A673 (cell line): Measurements from ENCODE around the gene SLC9A2. TPM values are rescaled to one million over a fixed set of nuclear protein-coding genes. Genes with fewer than 3 reads are reported as not detected.

Source experiments
- BruUV-seq: library from RNA; stranded (reverse); fragments of 400-500 nt; replicated peaks from 2 replicates; lab custom pipeline; 2021; lab: Mats Ljungman, UMichigan
- CTCF ChIA-PET: fragments of 300-600 bp; sonication (Branson Sonifier 250); formaldehyde crosslinking; loops from one replicate; lab custom pipeline; 2022; ENCODE audit warnings: antibody characterized with exemption; lab: Charles Lee
- POLR2A ChIA-PET: fragments of 300-600 bp; sonication (Branson Sonifier 250); formaldehyde crosslinking; loops from one replicate; lab custom pipeline; 2022; ENCODE audit warnings: antibody characterized with exemption; ENCODE audit not compliant: low non-redundant PET; lab: Charles Lee
- DNase-seq: peaks from one replicate; pipeline ENCODE4 v3.0.0-alpha.2; 2015; ENCODE audit warnings: low spot score
- H3K27ac ChIP-seq: fragments of 200-600 bp; sonication (generic); 2 replicates; pipeline ENCODE4 v1.5.1; 2016; ENCODE audit warnings: mixed run types, low read depth, mild to moderate bottlenecking, mixed read lengths, antibody characterized with exemption, low read length; ENCODE audit not compliant: poor library complexity, severe bottlenecking
- H3K27me3 ChIP-seq: fragments of 200-600 bp; sonication (generic); replicated peaks from 2 replicates; pipeline ENCODE4 v1.6.1; 2017; ENCODE audit warnings: mixed run types, low read depth, mild to moderate bottlenecking, mixed read lengths, antibody characterized with exemption, low read length; ENCODE audit not compliant: insufficient read depth, poor library complexity
- H3K36me3 ChIP-seq: fragments of 200-600 bp; sonication (generic); 2 replicates; pipeline ENCODE4 v1.6.1; 2016; ENCODE audit warnings: mixed run types, mild to moderate bottlenecking, mixed read lengths, antibody characterized with exemption, low read length; ENCODE audit not compliant: insufficient read depth, poor library complexity, severe bottlenecking
- H3K4me1 ChIP-seq: fragments of 200-600 bp; sonication (generic); 2 replicates; pipeline ENCODE4 v1.6.1; 2017; ENCODE audit warnings: mixed run types, mild to moderate bottlenecking, mixed read lengths, antibody characterized with exemption, low read length; ENCODE audit not compliant: insufficient read depth, poor library complexity, severe bottlenecking
- H3K4me3 ChIP-seq: fragments of 200-600 bp; sonication (generic); 2 replicates; pipeline ENCODE4 v1.5.1; 2016; ENCODE audit warnings: low read depth, mixed run types, mild to moderate bottlenecking, mixed read lengths, low read length; ENCODE audit not compliant: poor library complexity, severe bottlenecking
- H3K9me3 ChIP-seq: fragments of 200-600 bp; sonication (generic); 2 replicates; pipeline ENCODE4 v1.6.1; 2016; ENCODE audit warnings: mixed run types, low read depth, mild to moderate bottlenecking, mixed read lengths, antibody characterized with exemption, low read length; ENCODE audit not compliant: poor library complexity, severe bottlenecking
- EZH2 ChIP-seq: fragments of 200-600 bp; sonication (generic); IDR thresholded peaks from 2 replicates; pipeline ENCODE4 v1.6.1; 2017; ENCODE audit warnings: borderline replicate concordance, low read depth, mild to moderate bottlenecking, mixed read lengths, antibody characterized with exemption, low read length; ENCODE audit not compliant: poor library complexity, severe bottlenecking
- intact Hi-C: fragments of 100-400 bp; cut with micrococcal nuclease; formaldehyde crosslinking; loops from one replicate; pipeline ENCODE4 v1.10.0; 2022; ENCODE audit not compliant: unreplicated experiment
- total RNA-seq: library from RNA; stranded (reverse); gene quantifications from 2 replicates; pipeline ENCODE4 v1.2.3, GENCODE V29; 2021
- TF ChIP-seq, protein P1 (sequence below): fragments of 300-800, 200-600 bp; sonication (generic); conservative IDR thresholded peaks from 2 replicates; pipeline ENCODE4 v1.5.1; 2017; ENCODE audit warnings: low read depth, mild to moderate bottlenecking, antibody characterized with exemption, low read length, moderate library complexity, mixed read lengths

SLC9A2 gene
- total RNA-seq, 1 experiment from 2014 or later, result not detected

DNA sequence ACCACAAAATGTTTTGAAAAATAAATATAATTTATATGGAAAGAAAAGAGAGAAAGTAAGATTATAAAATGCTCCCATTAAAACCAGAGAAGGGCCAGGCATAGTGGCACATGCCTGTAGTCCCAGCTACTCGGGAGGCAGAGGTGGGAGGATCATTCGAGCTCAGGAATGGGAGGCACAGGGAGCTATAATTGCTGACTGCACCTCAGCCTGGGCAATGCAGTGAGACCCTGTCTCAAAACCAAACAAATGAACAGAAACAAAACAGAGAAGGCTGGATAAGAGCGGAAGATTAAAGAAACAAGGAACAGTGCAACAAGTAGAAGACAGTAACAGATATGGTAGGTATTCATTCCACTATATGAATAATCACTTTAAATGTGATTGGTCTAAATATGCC, 123.9 kb downstream of the SLC9A2 start:
- Histone ChIP-seq H3K27ac (no peak overlapping the region), H3K4me3 (no peak overlapping the region), H3K4me1 (no peaks in the 10 kb centered on the region), H3K36me3 (no peaks in the 10 kb centered on the region), H3K27me3 (no peaks in the 10 kb centered on the region), H3K9me3 (no peaks in the 10 kb centered on the region)
- no peak for TF ChIP-seq EZH2
- TF ChIP-seq, protein P1, sequence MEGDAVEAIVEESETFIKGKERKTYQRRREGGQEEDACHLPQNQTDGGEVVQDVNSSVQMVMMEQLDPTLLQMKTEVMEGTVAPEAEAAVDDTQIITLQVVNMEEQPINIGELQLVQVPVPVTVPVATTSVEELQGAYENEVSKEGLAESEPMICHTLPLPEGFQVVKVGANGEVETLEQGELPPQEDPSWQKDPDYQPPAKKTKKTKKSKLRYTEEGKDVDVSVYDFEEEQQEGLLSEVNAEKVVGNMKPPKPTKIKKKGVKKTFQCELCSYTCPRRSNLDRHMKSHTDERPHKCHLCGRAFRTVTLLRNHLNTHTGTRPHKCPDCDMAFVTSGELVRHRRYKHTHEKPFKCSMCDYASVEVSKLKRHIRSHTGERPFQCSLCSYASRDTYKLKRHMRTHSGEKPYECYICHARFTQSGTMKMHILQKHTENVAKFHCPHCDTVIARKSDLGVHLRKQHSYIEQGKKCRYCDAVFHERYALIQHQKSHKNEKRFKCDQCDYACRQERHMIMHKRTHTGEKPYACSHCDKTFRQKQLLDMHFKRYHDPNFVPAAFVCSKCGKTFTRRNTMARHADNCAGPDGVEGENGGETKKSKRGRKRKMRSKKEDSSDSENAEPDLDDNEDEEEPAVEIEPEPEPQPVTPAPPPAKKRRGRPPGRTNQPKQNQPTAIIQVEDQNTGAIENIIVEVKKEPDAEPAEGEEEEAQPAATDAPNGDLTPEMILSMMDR, result no peak
- POLR2A ChIA-PET, result no interaction called here
- CTCF ChIA-PET, result no interaction called here
- intact Hi-C loops, result no loop called here
- no peak for DNase-seq
- no TSS peak for BruUV-seq

DNA sequence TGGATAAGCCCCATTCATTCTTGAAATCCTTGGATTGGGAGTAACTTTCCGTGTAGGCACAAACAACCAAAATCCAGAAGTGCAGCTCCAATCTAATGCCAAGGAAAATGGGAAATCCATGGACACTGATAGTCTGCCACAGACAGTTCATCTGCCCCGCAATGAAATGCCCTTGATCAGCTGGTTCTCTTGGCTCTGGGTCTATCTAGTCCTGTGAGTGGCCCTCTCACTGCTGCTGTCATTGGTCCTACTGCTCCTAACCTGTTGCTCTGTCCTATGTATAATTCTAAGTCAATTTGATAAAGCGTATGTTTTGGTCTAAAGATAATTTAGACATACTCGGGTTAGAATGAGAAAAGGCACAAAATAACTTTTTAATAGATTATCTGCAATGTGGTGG, 128.8 kb downstream of the SLC9A2 start:
- intact Hi-C loops, result no loop called here
- BruUV-seq, result no TSS peak
- Histone ChIP-seq H3K9me3 (no peaks in the 10 kb centered on the region), H3K4me1 (no peaks in the 10 kb centered on the region), H3K27me3 (no peaks in the 10 kb centered on the region), H3K27ac (no peak overlapping the region), H3K36me3 (no peaks in the 10 kb centered on the region), H3K4me3 (no peak overlapping the region)
- ChIA-PET CTCF (no interaction called here), POLR2A (no interaction called here)
- DNase-seq, result no peak
- no peak for TF ChIP-seq EZH2
- TF ChIP-seq, protein P1, result no peak

DNA sequence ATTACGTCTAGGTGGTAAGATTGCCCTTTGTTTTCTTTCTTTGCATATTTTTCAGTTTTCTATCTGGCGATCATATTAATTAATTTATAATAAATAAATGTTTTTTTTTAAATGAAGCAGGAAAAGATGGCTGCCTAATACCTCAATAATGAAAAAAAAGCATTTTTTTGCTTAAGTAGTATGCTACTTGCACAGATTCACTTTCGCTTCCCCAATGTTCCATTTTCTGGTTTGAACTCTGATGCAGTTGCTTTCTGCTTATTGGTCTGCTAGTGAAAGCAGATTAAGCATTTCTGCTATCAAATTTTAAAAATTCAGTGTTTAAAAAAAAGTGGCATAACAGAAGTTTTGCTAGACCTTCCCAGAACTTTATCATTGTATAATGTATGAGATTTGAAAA, 130.6 kb downstream of the SLC9A2 start:
- H3K9me3 ChIP-seq, result no peaks in the 10 kb centered on the region
- no peak overlapping the region for H3K4me3 ChIP-seq
- DNase-seq, result no peak
- H3K27me3 ChIP-seq, result no peaks in the 10 kb centered on the region
- H3K36me3 ChIP-seq, result no peaks in the 10 kb centered on the region
- TF ChIP-seq EZH2, result no peak
- TF ChIP-seq, protein P1, result no peak
- H3K4me1 ChIP-seq, result no peaks in the 10 kb centered on the region
- intact Hi-C loops, result no loop called here
- BruUV-seq, result no TSS peak
- POLR2A ChIA-PET, result no interaction called here
- no peak overlapping the region for H3K27ac ChIP-seq
- CTCF ChIA-PET, result no interaction called here
